ENCODE results near the gene TIMP4. TPM values are rescaled to one million over a fixed set of nuclear protein-coding genes. Genes with fewer than 3 reads are reported as not detected.
A peak's percentile ranks its signal among the peaks of the same experiment; 100 is the strongest.

Gene TIMP4
- polyA plus RNA-seq, 1 donor (not counting 4 experiments of a cell fraction or from before 2014, with no cell fraction given): 0.07 TPM

DNA sequence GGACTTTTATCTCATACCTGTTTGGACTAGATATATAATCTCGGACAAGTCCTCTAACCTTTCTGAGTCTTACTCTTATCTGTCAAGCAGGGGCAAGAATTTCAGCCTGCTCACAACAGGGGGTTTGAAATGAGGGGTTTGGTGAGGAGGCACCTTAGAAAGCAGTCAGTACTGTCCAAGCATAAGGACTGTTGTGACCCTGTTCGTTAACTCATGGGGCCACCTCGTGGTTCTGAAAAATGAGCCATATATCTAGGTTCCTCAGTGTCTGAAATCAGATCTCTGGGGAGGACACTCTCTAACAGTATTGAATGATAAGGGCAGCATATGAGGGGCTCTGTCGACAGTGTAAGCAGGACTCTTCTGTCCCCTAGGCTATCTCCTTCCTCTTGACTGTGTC lies 7.2 kb upstream of the TIMP4 start:
- H3K79me2 ChIP-seq (ENCODE audit: control insufficient read depth, insufficient read depth, low read length): no peaks in the 10 kb centered on the region
- H3K9me1 ChIP-seq (ENCODE audit: control insufficient read depth, extremely low read depth, insufficient read depth, low read length): no peaks in the 10 kb centered on the region
- H3K4me3 ChIP-seq (ENCODE audit: control insufficient read depth in 2 of 3, extremely low read depth in 1 of 3, insufficient read depth in 2 of 3, low read depth in 1 of 3, low read length in 3 of 3): no peak overlapping the region
- H3K9me3 ChIP-seq (ENCODE audit: control insufficient read depth, low read depth, low read length): no peaks in the 10 kb centered on the region
- no peak overlapping the region for H3K9ac ChIP-seq (ENCODE audit: control insufficient read depth, extremely low read depth, insufficient read depth, low read length)
- H3K27me3 ChIP-seq (ENCODE audit: control insufficient read depth, extremely low read depth, insufficient read depth, low read length): peaks cover 6% of the 10 kb centered on the region
- dilution Hi-C loops (cut with MboI; ENCODE audit: extremely low pct_ligation_motif_present, low sequenced_read_pairs): no loop called here
- H3K27ac ChIP-seq (ENCODE audit: control insufficient read depth, insufficient read depth, low read length): no peak overlapping the region
- FAIRE-seq (no peak), DNase-seq (ENCODE audit: low read depth, low spot score) (no peak)
- H2AFZ ChIP-seq (ENCODE audit: control insufficient read depth, low read length): no peak overlapping the region
- no peaks in the 10 kb centered on the region for H4K20me1 ChIP-seq (ENCODE audit: control insufficient read depth, extremely low read depth, insufficient read depth, low read length)
- no peak overlapping the region for H3K4me2 ChIP-seq (ENCODE audit: control insufficient read depth, extremely low read depth, insufficient read depth, low read depth, low read length)
- TF ChIP-seq, protein P1, sequence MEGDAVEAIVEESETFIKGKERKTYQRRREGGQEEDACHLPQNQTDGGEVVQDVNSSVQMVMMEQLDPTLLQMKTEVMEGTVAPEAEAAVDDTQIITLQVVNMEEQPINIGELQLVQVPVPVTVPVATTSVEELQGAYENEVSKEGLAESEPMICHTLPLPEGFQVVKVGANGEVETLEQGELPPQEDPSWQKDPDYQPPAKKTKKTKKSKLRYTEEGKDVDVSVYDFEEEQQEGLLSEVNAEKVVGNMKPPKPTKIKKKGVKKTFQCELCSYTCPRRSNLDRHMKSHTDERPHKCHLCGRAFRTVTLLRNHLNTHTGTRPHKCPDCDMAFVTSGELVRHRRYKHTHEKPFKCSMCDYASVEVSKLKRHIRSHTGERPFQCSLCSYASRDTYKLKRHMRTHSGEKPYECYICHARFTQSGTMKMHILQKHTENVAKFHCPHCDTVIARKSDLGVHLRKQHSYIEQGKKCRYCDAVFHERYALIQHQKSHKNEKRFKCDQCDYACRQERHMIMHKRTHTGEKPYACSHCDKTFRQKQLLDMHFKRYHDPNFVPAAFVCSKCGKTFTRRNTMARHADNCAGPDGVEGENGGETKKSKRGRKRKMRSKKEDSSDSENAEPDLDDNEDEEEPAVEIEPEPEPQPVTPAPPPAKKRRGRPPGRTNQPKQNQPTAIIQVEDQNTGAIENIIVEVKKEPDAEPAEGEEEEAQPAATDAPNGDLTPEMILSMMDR (optimal IDR thresholded peaks at IDR 0.05 in 1 of 3, IDR thresholded peaks at IDR 0.05 in 1 of 3, conservative IDR thresholded peaks at IDR 0.05 in 1 of 3; ENCODE audit: extremely low read depth in 1 of 3, insufficient read depth in 2 of 3, low read length in 3 of 3): no peak
- H3K36me3 ChIP-seq (ENCODE audit: control insufficient read depth in 2 of 2, extremely low read depth in 1 of 2, insufficient read depth in 2 of 2, low read length in 2 of 2): no peaks in the 10 kb centered on the region
- no peaks in the 10 kb centered on the region for H3K4me1 ChIP-seq (ENCODE audit: control insufficient read depth, extremely low read depth, insufficient read depth, low read length)

DNA sequence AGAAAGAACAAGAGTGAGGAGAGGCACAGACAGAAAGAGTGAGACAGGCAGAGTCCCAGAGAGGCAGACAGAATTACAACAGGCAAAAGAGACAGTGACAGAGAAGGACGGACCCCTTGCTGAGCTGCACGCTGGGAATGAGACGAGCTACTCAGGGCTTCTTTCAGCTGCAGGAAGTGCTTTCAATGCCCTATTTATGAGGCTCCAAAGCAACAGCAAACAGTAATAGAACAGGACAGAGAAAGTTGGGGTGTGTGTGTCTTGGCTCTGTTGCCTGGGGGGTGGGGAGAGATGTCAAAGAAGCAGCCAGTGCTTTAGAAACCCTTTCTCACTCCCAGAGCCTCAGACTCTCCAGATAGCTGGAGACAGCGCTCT lies 502 bp upstream of the TIMP4 start:
- Histone ChIP-seq H3K9me3 (ENCODE audit: control insufficient read depth, low read depth, low read length) (no peaks in the 10 kb centered on the region), H3K4me3 (ENCODE audit: control insufficient read depth in 2 of 3, extremely low read depth in 1 of 3, insufficient read depth in 2 of 3, low read depth in 1 of 3, low read length in 3 of 3) (no peak overlapping the region), H3K36me3 (ENCODE audit: control insufficient read depth in 2 of 2, extremely low read depth in 1 of 2, insufficient read depth in 2 of 2, low read length in 2 of 2) (no peaks in the 10 kb centered on the region), H3K27me3 (ENCODE audit: control insufficient read depth, extremely low read depth, insufficient read depth, low read length) (no peaks in the 10 kb centered on the region), H3K79me2 (ENCODE audit: control insufficient read depth, insufficient read depth, low read length) (no peaks in the 10 kb centered on the region), H3K9me1 (ENCODE audit: control insufficient read depth, extremely low read depth, insufficient read depth, low read length) (no peaks in the 10 kb centered on the region), H3K4me1 (ENCODE audit: control insufficient read depth, extremely low read depth, insufficient read depth, low read length) (peaks cover 6% of the 10 kb centered on the region), H4K20me1 (ENCODE audit: control insufficient read depth, extremely low read depth, insufficient read depth, low read length) (no peaks in the 10 kb centered on the region), H3K4me2 (ENCODE audit: control insufficient read depth, extremely low read depth, insufficient read depth, low read depth, low read length) (peak overlapping the region; percentile 71), H2AFZ (ENCODE audit: control insufficient read depth, low read length) (no peak overlapping the region), H3K27ac (ENCODE audit: control insufficient read depth, insufficient read depth, low read length) (no peak overlapping the region), H3K9ac (ENCODE audit: control insufficient read depth, extremely low read depth, insufficient read depth, low read length) (no peak overlapping the region)
- FAIRE-seq: no peak
- no peak for TF ChIP-seq EZH2 (IDR thresholded peaks at IDR 0.05; ENCODE audit: low read length)
- TF ChIP-seq, protein P1 (optimal IDR thresholded peaks at IDR 0.05 in 1 of 3, IDR thresholded peaks at IDR 0.05 in 1 of 3, conservative IDR thresholded peaks at IDR 0.05 in 1 of 3; ENCODE audit: extremely low read depth in 1 of 3, insufficient read depth in 2 of 3, low read length in 3 of 3): no peak
- no peak for DNase-seq (ENCODE audit: low read depth, low spot score)
- dilution Hi-C loops (cut with MboI; ENCODE audit: extremely low pct_ligation_motif_present, low sequenced_read_pairs): no loop called here
